Heart right ventricle (tissue), 16 donors: ENCODE data around the gene ATP6V0A1. TPM values are rescaled to one million over a fixed set of nuclear protein-coding genes. Genes with fewer than 3 reads are reported as not detected.
A peak's percentile ranks its signal among the peaks of the same experiment; 100 is the strongest.

Experiments used
- ATAC-seq, 8 donors: fragments of 200-7000 bp; cut with Tn5 transposase; one replicate each; pipeline ENCODE4 v1.9.1; 2020; ENCODE audit warnings: mild to moderate bottlenecking in 8 of 8, moderate library complexity in 8 of 8, moderate number of reproducible peaks in 1 of 8
- DNase-seq, 2 donors: peaks; one replicate each; pipeline ENCODE4 v3.0.0-alpha.2; 2020
- H3K27ac ChIP-seq, 10 donors: fragments of 200-600 bp; sonication (generic) in 2 of 10; one replicate each; pipeline versions ENCODE4 v1.5.0 to v1.8.0; 2020 to 2022; ENCODE audit warnings: mild to moderate bottlenecking in 3 of 10
- H3K27me3 ChIP-seq, 7 donors: fragments of 200-600 bp; one replicate each; pipeline ENCODE4 v1.8.0; 2021 to 2022; ENCODE audit warnings: mild to moderate bottlenecking in 2 of 7
- H3K36me3 ChIP-seq, 9 donors: fragments of 200-600 bp; sonication (generic) in 1 of 9; one replicate each; pipeline versions ENCODE4 v1.5.0 to v1.8.0; 2020 to 2022; ENCODE audit warnings: mild to moderate bottlenecking in 2 of 9
- H3K4me1 ChIP-seq, 9 donors: fragments of 200-600 bp; sonication (generic) in 1 of 9; one replicate each; pipeline versions ENCODE4 v1.5.0 to v1.8.0; 2020 to 2022; ENCODE audit warnings: mild to moderate bottlenecking in 4 of 9
- H3K4me3 ChIP-seq, 10 donors: fragments of 200-600 bp; sonication (generic) in 2 of 10; one replicate each; pipeline versions ENCODE4 v1.5.0 to v1.8.0; 2020 to 2022; ENCODE audit warnings: mild to moderate bottlenecking in 7 of 10, moderate library complexity in 2 of 10
- H3K9me3 ChIP-seq, 11 donors: fragments of 200-600 bp in 10 of 11; sonication (generic) in 2 of 11; one replicate each; pipeline versions ENCODE4 v1.5.0 to v1.8.0; 2013 to 2022; ENCODE audit warnings: mild to moderate bottlenecking in 2 of 11, control low read depth in 1 of 11, moderate library complexity in 1 of 11
- WGBS, 2 donors: extraction: QIAGEN DNeasy Blood & Tissue Kit; methylation state at CpG; one replicate each; pipeline ENCODE4 v1.1.7; 2013; ENCODE audit warnings: inconsistent platforms in 1 of 2; 5-methylcytosine and 5-hydroxymethylcytosine counted together
- intact Hi-C, 10 donors: fragments of 100-400 bp; cut with DNase I; formaldehyde crosslinking; loops; one replicate each; pipeline versions ENCODE4 v1.11.1 to v1.14.2; 2022
- polyA plus RNA-seq, 2 donors: library from polyadenylated mRNA; stranded (reverse); fragments of 200-250 nt; gene quantifications; one replicate each; pipeline ENCODE4 v1.2.3, GENCODE V29; 2013
- total RNA-seq, 10 donors: library from RNA; stranded (reverse); fragmentation: NEBNext Ultra II Directional in 3 of 10; extraction: Animal tissue kit (Norgen Biotek cat#: 25700) in 3 of 10; gene quantifications; one replicate each; pipeline versions ENCODE4 v1.2.1 to v1.2.4, GENCODE V29; 2021 to 2023
- TF ChIP-seq, protein P1 (sequence below), 9 donors: fragments of 200-600 bp; sonication (generic) in 2 of 9; IDR thresholded peaks; one replicate each; pipeline versions ENCODE4 v1.5.0 to v1.8.0; 2021 to 2022; ENCODE audit warnings: antibody characterized with exemption in 9 of 9, mild to moderate bottlenecking in 5 of 9, moderate library complexity in 1 of 9
- donor health status: Arrhythmogenic right ventricular cardiomyopathy.
- donor health status: ischemic (EF 13 %, LVEDD 7.1; RV severe dilation, severe dysfunction).
- donor health status: healthy with polysubstance abuse.
- donor health status: DM: no; HTN: yes; CAD: no.
- donor health status: DM: no; HTN: no; CAD: no.
- donor health status: ischemic (EF 25% LVEDD 6.9; RV normal size, moderate dysfunction).
- donor health status: ischemic (EF 25% LVEDD 5.7; RV mildly dilated, moderate dysfunction).
- donor health status: healthy.
- donor health status: DM: yes; HTN: yes; CAD: no.
- donor health status: Ischemic cardiomyopathy.
- donor health status: ischemic (EF 35%, LVEDD 5.7; RV mildly dilated, moderate dysfunction).
- donor health status: nonischemic (EF 11% LVEDD 7.7; RV severe dilation, severe dysfunction).
- donor health status: DM: yes; HTN: yes; CAD: no.
- donor health status: PGD.
- donor health status: ischemic (EF 29% LVEDD 5.4; RV normal size, mild dysfunction).
- donor health status: nonischemic (EF 23%, LVEDD 6.1; RV moderate dilation, normal function).

The ATP6V0A1 gene
- total and polyA plus RNA-seq, 12 donors = 28.1 to 48.5 (median 34.4) TPM

- DNase-seq (peak; percentile 55 to 77), ATAC-seq (peak; percentile 8 to 66 (median 48))
- Histone ChIP-seq H3K4me3 (peak overlapping the region in 2 of 10 donors; percentile 1 to 15), H3K4me1 (peaks cover 60 to 90% (median 74%) of the 10 kb centered on the region in 9 donors), H3K27me3 (no peaks in the 10 kb centered on the region), H3K27ac (peak overlapping the region; percentile 92 to 98 (median 95)), H3K36me3 (peaks cover 0 to 58% (median 8%) of the 10 kb centered on the region in 9 donors), H3K9me3 (no peaks in the 10 kb centered on the region)
- intact Hi-C loops = loop anchor here in 9 of 10 donors (5.0 to 10.0 kb wide), 10 partner anchors 84 to 394 kb away; partner anchors contain the start of genes CAVIN1 (in 7 of the 9), HSPB9 (in 1 of the 9) and KAT2A (in 1 of the 9)
- WGBS, 2 donors = 14 to 17% methylated on average over 6 of the region's 6 CpGs
- TF ChIP-seq, protein P1, sequence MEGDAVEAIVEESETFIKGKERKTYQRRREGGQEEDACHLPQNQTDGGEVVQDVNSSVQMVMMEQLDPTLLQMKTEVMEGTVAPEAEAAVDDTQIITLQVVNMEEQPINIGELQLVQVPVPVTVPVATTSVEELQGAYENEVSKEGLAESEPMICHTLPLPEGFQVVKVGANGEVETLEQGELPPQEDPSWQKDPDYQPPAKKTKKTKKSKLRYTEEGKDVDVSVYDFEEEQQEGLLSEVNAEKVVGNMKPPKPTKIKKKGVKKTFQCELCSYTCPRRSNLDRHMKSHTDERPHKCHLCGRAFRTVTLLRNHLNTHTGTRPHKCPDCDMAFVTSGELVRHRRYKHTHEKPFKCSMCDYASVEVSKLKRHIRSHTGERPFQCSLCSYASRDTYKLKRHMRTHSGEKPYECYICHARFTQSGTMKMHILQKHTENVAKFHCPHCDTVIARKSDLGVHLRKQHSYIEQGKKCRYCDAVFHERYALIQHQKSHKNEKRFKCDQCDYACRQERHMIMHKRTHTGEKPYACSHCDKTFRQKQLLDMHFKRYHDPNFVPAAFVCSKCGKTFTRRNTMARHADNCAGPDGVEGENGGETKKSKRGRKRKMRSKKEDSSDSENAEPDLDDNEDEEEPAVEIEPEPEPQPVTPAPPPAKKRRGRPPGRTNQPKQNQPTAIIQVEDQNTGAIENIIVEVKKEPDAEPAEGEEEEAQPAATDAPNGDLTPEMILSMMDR (IDR thresholded peaks at IDR 0.05) = no peak
Observed at GRCh38 chr17:42518755-42519545, 60.3 kb downstream of the ATP6V0A1 start.

DNA sequence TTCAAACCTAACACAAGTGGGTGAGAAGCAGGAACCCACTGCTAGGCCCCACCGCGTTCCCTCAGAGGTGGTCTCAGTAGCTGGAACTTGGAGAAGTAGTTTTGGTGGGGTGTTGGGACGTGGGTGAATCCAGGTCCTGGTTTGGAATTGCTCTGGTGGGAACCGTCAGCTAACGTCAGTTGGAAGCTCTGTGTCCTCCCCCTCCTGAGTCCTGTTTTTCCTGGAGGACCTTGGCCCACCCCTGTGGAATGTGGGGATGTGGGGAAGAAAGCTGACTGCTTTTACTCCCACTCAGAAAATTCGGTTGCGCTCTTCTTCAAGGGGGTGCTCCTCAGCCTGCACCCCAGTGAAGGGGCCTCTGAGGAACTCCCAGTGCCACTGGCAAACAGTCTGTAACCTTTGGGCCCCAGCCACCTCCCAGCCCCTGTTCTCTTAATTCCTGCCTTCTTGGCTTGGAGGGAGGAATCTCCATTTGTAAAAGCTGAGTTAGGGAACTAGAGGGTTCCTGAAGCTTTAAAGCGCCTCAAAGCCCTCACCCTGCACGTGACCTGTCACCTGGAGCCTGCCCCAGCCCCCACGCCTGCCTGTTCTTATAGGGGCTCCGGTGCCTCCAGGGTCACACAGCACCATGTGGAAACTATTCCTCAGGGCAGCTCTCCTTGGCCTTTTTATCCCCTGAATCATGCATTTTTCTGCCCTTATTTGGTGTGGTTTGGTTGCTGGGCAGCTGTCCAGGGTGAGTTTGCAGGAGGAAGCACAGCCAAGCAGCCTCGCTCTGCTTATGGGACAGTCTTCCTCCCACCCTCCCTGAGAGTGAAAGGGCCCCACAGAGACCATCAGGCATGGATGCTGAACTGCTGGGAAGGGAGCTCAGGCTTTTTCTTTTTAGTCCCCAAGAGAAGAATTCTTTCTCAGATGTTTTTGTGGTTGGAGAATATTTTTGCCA is 61.1 kb downstream of the ATP6V0A1 start:
- TF ChIP-seq, protein P1 (IDR thresholded peaks at IDR 0.05) = no peak
- peak; percentile 71 to 83 (median 78) for ATAC-seq
- DNase-seq = peak; percentile 85 to 95
- Histone ChIP-seq H3K27me3 (no peaks in the 10 kb centered on the region), H3K4me3 (peak overlapping the region in 2 of 10 donors; percentile 15 to 17), H3K9me3 (no peaks in the 10 kb centered on the region), H3K36me3 (peaks cover 0 to 49% (median under 1%) of the 10 kb centered on the region in 9 donors), H3K27ac (peak overlapping the region; percentile 92 to 98 (median 95)), H3K4me1 (peaks cover 60 to 89% (median 77%) of the 10 kb centered on the region in 9 donors)
- WGBS, 2 donors = 24 to 29% methylated on average over 12 of the region's 12 CpGs
- intact Hi-C loops = loop anchor here (5.0 to 10.0 kb wide), 16 partner anchors 85 to 555 kb away; partner anchors contain the start of genes CAVIN1 (in 7 of the 10), HSPB9 (in 2 of the 10), KAT2A (in 2 of the 10) and CNP (in 1 of the 10)

- DNase-seq (no peak), ATAC-seq (peak in 2 of 8 donors; percentile 3 to 4)
- TF ChIP-seq, protein P1 (IDR thresholded peaks at IDR 0.05) = peak in 7 of 9 donors; percentile 9 to 48 (median 29)
- Histone ChIP-seq H3K27ac (peak overlapping the region; percentile 92 to 98 (median 95)), H3K36me3 (peaks cover 0 to 42% (median 0%) of the 10 kb centered on the region in 9 donors), H3K4me1 (peaks cover 60 to 95% (median 80%) of the 10 kb centered on the region in 9 donors), H3K27me3 (no peaks in the 10 kb centered on the region), H3K4me3 (peak overlapping the region in 1 of 10 donors; percentile 17), H3K9me3 (no peaks in the 10 kb centered on the region)
- WGBS, 2 donors = 37 to 48% methylated on average over 9 of the region's 9 CpGs
- intact Hi-C loops = loop anchor here in 5 of 10 donors (5.0 to 10.0 kb wide), 6 partner anchors 93 to 556 kb away; partner anchors contain the start of genes CNP (in 1 of the 5), HCRT (in 1 of the 5), HSPB9 (in 1 of the 5) and KAT2A (in 1 of the 5)
Observed at GRCh38 chr17:42520540-42520951, 61.9 kb downstream of the ATP6V0A1 start.
